T-helper 2 cell treated with Interferon-gamma antibody and Interleukin-4, amounts not matched to agents 5 μg/mL and 100 μg/mL, for 36 hours (primary cell): ENCODE results near the gene SDK1.

Experiments used
- DNase-seq: peaks from one replicate; pipeline ENCODE4 v3.0.0; 2021; ENCODE audit warnings: low spot score
- H3K27ac Mint-ChIP-seq: one replicate; pipeline ENCODE4 v1.8.0; 2021; ENCODE audit warnings: mild to moderate bottlenecking, mixed read lengths
- H3K27me3 Mint-ChIP-seq: one replicate; pipeline ENCODE4 v1.8.0; 2021; ENCODE audit warnings: low read depth, mixed read lengths
- H3K36me3 Mint-ChIP-seq: one replicate; pipeline ENCODE4 v1.8.0; 2021; ENCODE audit warnings: low read depth, mixed read lengths
- H3K4me1 Mint-ChIP-seq: one replicate; pipeline ENCODE4 v1.8.0; 2021; ENCODE audit warnings: low read depth, mixed read lengths
- H3K4me3 Mint-ChIP-seq: one replicate; pipeline ENCODE4 v1.8.0; 2022; ENCODE audit warnings: mild to moderate bottlenecking, moderate library complexity, mixed read lengths
- H3K9me3 Mint-ChIP-seq: one replicate; pipeline ENCODE4 v1.8.0; 2021; ENCODE audit warnings: mixed read lengths

The SDK1 gene

GRCh38 chr7:3380886-3381685, 80.0 kb downstream of the SDK1 start:
- Mint-ChIP-seq H3K36me3 (no peaks in the 10 kb centered on the region), H3K4me3 (no peak overlapping the region), H3K27me3 (peaks cover 2% of the 10 kb centered on the region), H3K27ac (no peak overlapping the region), H3K9me3 (no peaks in the 10 kb centered on the region), H3K4me1 (no peaks in the 10 kb centered on the region)
- DNase-seq: no peak

DNA sequence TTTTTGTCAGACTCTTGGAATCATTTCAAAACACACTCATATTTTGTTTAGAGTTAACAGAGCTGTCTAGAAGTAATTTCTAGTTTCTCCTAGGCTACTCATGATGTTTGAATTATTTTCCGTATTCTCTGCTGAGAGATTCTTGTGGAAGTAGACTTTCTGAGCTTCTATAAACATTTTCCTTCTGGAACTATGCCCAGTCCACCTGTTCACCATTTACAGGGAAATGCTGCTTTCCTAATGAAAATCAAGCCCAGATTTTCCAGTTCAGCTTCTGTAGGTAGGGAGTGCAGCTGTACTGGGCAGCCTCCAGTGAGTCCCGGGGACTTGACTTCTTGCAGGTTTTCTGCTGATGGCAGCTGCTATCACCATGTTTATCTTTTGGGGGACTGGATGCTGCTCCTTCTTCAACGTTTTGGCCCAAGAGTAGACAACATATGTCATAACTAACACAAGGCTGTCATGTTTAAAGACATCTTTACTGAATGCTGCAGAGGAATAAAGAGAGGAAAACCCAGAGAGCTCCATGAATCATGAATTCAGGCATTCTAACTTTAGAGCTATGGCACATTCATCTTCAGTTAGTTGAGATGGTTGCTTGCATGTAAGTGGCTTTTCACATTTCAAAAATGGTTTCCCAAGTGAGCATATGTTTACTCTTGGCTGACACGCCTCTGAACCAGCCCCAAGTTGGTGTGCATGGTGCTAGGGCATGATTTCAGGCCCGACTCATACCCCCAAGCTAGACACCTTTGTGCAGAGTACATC, 85.6 kb downstream of the SDK1 start:
- no peaks in the 10 kb centered on the region for H3K36me3 Mint-ChIP-seq
- no peaks in the 10 kb centered on the region for H3K9me3 Mint-ChIP-seq
- no peak overlapping the region for H3K27ac Mint-ChIP-seq
- no peak for DNase-seq
- H3K27me3 Mint-ChIP-seq: peaks cover 6% of the 10 kb centered on the region
- H3K4me3 Mint-ChIP-seq: no peak overlapping the region
- H3K4me1 Mint-ChIP-seq: no peaks in the 10 kb centered on the region

DNA sequence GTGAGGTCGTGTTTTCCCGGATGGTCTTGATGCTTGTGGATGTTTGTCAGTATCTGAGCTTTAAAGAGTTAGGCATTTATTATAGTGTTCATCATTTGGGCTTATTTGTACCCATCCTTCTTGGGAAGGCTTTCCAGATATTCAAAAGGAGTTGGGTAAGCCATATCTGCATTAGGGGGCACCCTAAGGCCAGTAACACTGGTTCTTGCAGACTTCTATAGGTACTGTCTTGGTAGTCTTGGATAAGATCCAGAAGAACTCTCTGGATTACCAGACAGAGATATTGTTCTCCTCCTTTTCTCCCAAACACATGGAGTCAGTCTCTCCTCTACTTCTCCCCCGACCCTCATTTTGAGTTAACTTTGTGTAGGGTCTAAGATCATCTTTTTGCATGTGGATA, 92.8 kb downstream of the SDK1 start:
- H3K4me1 Mint-ChIP-seq: no peaks in the 10 kb centered on the region
- H3K27ac Mint-ChIP-seq: no peak overlapping the region
- no peak overlapping the region for H3K4me3 Mint-ChIP-seq
- peaks cover 17% of the 10 kb centered on the region for H3K27me3 Mint-ChIP-seq
- H3K9me3 Mint-ChIP-seq: peaks cover 14% of the 10 kb centered on the region
- no peak for DNase-seq
- H3K36me3 Mint-ChIP-seq: no peaks in the 10 kb centered on the region

GRCh38 chr7:3397324-3397723, 96.3 kb downstream of the SDK1 start:
- Mint-ChIP-seq H3K9me3 (peaks cover 14% of the 10 kb centered on the region), H3K36me3 (no peaks in the 10 kb centered on the region), H3K4me1 (no peaks in the 10 kb centered on the region), H3K27me3 (peaks cover 11% of the 10 kb centered on the region), H3K4me3 (no peak overlapping the region), H3K27ac (no peak overlapping the region)
- no peak for DNase-seq

GRCh38 chr7:3399858-3400257, 98.8 kb downstream of the SDK1 start:
- peaks cover 14% of the 10 kb centered on the region for H3K27me3 Mint-ChIP-seq
- H3K9me3 Mint-ChIP-seq: peaks cover 10% of the 10 kb centered on the region
- no peak overlapping the region for H3K4me3 Mint-ChIP-seq
- DNase-seq: no peak
- no peak overlapping the region for H3K27ac Mint-ChIP-seq
- H3K36me3 Mint-ChIP-seq: no peaks in the 10 kb centered on the region
- no peaks in the 10 kb centered on the region for H3K4me1 Mint-ChIP-seq

GRCh38 chr7:3404501-3404900, 103.4 kb downstream of the SDK1 start:
- H3K27me3 Mint-ChIP-seq: peaks cover 15% of the 10 kb centered on the region
- H3K27ac Mint-ChIP-seq: no peak overlapping the region
- no peaks in the 10 kb centered on the region for H3K36me3 Mint-ChIP-seq
- H3K4me1 Mint-ChIP-seq: peaks cover 10% of the 10 kb centered on the region
- H3K9me3 Mint-ChIP-seq: no peaks in the 10 kb centered on the region
- H3K4me3 Mint-ChIP-seq: no peak overlapping the region
- no peak for DNase-seq

DNA sequence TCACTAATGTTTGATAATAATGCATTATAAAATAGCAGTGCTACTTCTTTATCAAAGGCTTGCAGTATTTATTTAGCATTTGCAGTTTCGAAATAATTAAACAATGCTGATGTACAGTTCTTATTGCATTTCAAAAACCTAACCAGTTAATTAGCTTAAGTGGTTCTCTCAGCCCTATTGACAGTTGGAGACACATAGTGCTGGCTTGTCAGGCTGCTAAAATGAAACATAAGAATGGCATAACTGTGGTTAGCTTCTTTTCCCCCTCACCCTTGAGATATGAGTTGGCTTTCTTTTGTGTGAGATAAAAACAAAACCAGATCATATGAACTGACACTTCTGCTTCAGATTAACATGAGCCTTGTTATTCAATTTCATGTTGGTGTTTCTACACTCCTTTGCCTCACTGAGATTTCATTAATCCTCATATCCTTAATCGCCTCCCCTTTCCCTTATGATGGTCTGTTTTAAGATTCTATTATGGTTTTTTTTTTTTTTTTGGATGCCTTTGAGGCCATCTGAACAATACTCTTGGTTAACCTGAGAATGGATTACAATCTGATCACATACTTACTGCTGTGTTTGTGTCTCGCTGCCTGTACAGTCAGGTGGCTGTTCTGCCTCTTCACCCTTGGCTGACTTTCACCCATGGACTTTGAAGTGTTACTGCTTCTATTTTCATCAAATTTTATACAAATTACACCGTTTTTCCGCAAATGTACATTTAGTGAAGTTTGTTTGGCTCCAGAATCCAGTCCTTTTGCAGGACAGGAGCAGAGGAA, 108.0 kb downstream of the SDK1 start:
- peak overlapping the region; percentile 73 for H3K27ac Mint-ChIP-seq
- H3K27me3 Mint-ChIP-seq: peaks cover 29% of the 10 kb centered on the region
- peaks cover 12% of the 10 kb centered on the region for H3K4me1 Mint-ChIP-seq
- H3K36me3 Mint-ChIP-seq: no peaks in the 10 kb centered on the region
- DNase-seq: no peak
- H3K9me3 Mint-ChIP-seq: no peaks in the 10 kb centered on the region
- peak overlapping the region; percentile 27 for H3K4me3 Mint-ChIP-seq

DNA sequence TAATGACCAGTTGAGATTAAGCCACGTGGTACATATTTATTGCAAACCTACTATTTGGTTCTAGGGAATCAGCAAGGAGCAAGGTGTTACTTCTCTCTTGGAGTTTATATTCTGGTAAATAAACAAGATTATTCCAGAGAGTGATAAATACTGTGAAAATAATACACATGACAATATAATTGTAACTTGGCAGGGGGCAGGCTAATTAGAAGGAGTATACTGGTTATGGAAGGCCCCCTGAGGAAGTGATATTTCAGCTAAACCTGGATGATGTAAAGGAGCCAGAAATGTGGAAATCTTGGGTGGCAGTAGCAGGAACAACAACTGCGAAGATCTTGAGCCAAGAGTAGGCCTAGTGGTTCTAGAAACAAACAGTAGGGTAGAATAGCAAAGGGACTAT, 111.8 kb downstream of the SDK1 start:
- peaks cover 15% of the 10 kb centered on the region for H3K27me3 Mint-ChIP-seq
- DNase-seq: no peak
- H3K4me1 Mint-ChIP-seq: peaks cover 12% of the 10 kb centered on the region
- H3K4me3 Mint-ChIP-seq: no peak overlapping the region
- H3K27ac Mint-ChIP-seq: no peak overlapping the region
- H3K36me3 Mint-ChIP-seq: no peaks in the 10 kb centered on the region
- H3K9me3 Mint-ChIP-seq: no peaks in the 10 kb centered on the region

- no peaks in the 10 kb centered on the region for H3K4me1 Mint-ChIP-seq
- no peaks in the 10 kb centered on the region for H3K9me3 Mint-ChIP-seq
- H3K27me3 Mint-ChIP-seq: peaks cover 16% of the 10 kb centered on the region
- no peaks in the 10 kb centered on the region for H3K36me3 Mint-ChIP-seq
- H3K4me3 Mint-ChIP-seq: no peak overlapping the region
- H3K27ac Mint-ChIP-seq: no peak overlapping the region
- DNase-seq: no peak
Observed at GRCh38 chr7:3415861-3416312, 114.8 kb downstream of the SDK1 start.

GRCh38 chr7:3416453-3416852, 115.4 kb downstream of the SDK1 start:
- H3K36me3 Mint-ChIP-seq: no peaks in the 10 kb centered on the region

GRCh38 chr7:3425087-3425486, 124.0 kb downstream of the SDK1 start:
- Mint-ChIP-seq H3K27me3 (peaks cover 2% of the 10 kb centered on the region), H3K27ac (no peak overlapping the region), H3K4me1 (no peaks in the 10 kb centered on the region), H3K36me3 (peaks cover 3% of the 10 kb centered on the region), H3K9me3 (peaks cover 9% of the 10 kb centered on the region), H3K4me3 (no peak overlapping the region)
- DNase-seq: no peak

More at GRCh38 chr7:3416453-3416852, 115.4 kb downstream of the SDK1 start:
- DNase-seq: no peak
- Mint-ChIP-seq H3K27me3 (peaks cover 10% of the 10 kb centered on the region), H3K27ac (no peak overlapping the region), H3K4me1 (no peaks in the 10 kb centered on the region), H3K4me3 (no peak overlapping the region), H3K9me3 (peaks cover 2% of the 10 kb centered on the region)

- Mint-ChIP-seq H3K9me3 (peaks cover 9% of the 10 kb centered on the region), H3K4me3 (no peak overlapping the region), H3K27ac (no peak overlapping the region), H3K27me3 (no peaks in the 10 kb centered on the region), H3K4me1 (no peaks in the 10 kb centered on the region), H3K36me3 (peaks cover 3% of the 10 kb centered on the region)
- no peak for DNase-seq
Observed at GRCh38 chr7:3426064-3426463, 125.0 kb downstream of the SDK1 start.

GRCh38 chr7:3427957-3428356, 126.9 kb downstream of the SDK1 start:
- Mint-ChIP-seq H3K36me3 (no peaks in the 10 kb centered on the region), H3K27ac (no peak overlapping the region), H3K9me3 (no peaks in the 10 kb centered on the region), H3K4me1 (no peaks in the 10 kb centered on the region), H3K4me3 (no peak overlapping the region), H3K27me3 (no peaks in the 10 kb centered on the region)
- no peak for DNase-seq

DNA sequence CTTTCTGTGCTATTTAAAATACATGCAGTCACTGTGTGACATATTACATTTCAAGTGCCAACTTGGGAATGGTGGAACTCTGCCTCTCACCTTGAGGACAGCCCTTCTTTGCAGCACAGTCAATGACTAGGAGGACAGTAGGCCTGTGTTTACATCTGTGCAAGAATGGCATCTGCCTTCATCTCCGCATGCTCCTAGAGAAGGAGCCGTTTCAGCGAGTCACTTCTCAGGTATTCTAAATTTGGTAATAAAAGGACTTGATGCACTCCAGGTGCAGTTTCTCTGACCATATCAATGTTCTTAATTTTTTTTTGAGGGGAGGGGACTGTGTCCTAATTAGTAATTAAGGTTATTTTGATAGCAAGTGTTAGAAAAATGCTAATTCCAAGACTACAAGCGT, 128.9 kb downstream of the SDK1 start:
- H3K4me3 Mint-ChIP-seq: no peak overlapping the region
- H3K36me3 Mint-ChIP-seq: no peaks in the 10 kb centered on the region
- H3K4me1 Mint-ChIP-seq: no peaks in the 10 kb centered on the region
- H3K27ac Mint-ChIP-seq: no peak overlapping the region
- DNase-seq: no peak
- H3K9me3 Mint-ChIP-seq: no peaks in the 10 kb centered on the region
- no peaks in the 10 kb centered on the region for H3K27me3 Mint-ChIP-seq
